ENCODE data around the gene N4BP2L2.

N4BP2L2 gene

DNA sequence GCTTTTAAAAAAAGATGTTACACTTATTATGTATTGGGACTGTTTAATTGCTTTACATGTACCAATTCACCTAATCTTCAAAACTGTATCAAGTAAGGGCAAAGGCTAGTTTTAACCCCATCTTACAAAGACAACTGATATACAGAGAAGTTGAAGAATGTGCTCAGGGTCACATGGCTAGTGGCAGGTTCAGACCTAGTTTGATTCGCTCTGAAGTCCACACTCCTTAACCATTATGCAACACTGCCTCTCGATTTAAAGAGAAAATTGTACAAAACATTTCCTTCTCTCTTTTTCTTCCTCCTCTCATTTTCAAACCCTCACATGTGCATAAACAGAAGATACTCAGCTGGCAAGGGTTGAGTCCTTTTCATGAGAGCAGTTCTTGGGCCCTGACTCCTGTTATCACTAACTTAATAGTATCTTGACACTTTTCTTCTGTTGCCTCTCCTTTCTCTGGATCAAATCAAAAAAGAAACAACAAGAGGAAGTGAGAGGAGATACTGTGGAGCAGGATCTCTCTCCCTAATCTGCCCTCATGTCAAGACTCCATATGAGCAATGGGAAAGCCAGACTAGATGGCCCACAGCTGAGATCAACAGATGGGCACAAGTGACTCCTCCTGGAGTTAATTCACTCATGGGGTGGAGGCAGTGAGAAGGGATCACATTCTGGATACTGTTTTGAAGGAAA lies 91.7 kb downstream of the N4BP2L2 start:
- Histone ChIP-seq H3K27me3 (ENCODE audit: control insufficient read depth in 2 of 2, insufficient read depth in 2 of 2, low read length in 2 of 2) (no peaks in the 10 kb centered on the region), H3K4me3 (ENCODE audit: low read length in 2 of 2) (no peak overlapping the region), H3K27ac (ENCODE audit: low read depth in 2 of 2, low read length in 2 of 2) (no peak overlapping the region), H3K4me1 (ENCODE audit: control insufficient read depth in 2 of 2, insufficient read depth in 2 of 2, low read length in 2 of 2) (no peaks in the 10 kb centered on the region), H3K36me3 (ENCODE audit: control insufficient read depth in 2 of 2, insufficient read depth in 2 of 2, low read length in 2 of 2) (no peaks in the 10 kb centered on the region), H3K9me3 (ENCODE audit: control insufficient read depth in 2 of 2, low read length in 2 of 2) (no peaks in the 10 kb centered on the region), H3K9ac (ENCODE audit: low read depth in 1 of 2, low read length in 2 of 2) (no peak overlapping the region)

DNA sequence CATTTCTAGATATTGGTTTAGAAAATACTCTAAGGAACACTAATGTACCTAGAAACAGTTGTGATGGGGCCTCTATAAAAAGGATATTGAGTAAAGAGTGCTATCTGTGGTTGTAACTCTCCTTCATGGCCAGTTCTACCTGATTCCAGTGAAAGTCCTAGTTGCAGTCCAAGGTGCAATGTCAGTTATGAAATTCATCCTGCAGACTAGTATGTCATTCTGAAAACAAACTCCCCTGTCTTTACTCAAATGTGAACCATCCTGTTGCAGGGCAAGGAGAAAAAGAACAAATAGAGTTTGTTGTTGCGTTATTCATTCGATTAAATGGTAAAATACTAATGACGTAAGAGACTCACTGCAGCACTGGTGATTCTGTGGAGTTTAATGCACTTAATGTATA lies 92.4 kb downstream of the N4BP2L2 start:
- Histone ChIP-seq H3K9me3 (ENCODE audit: control insufficient read depth in 2 of 2, low read length in 2 of 2) (no peaks in the 10 kb centered on the region), H3K36me3 (ENCODE audit: control insufficient read depth in 2 of 2, insufficient read depth in 2 of 2, low read length in 2 of 2) (no peaks in the 10 kb centered on the region), H3K4me3 (ENCODE audit: low read length in 2 of 2) (no peak overlapping the region), H3K4me1 (ENCODE audit: control insufficient read depth in 2 of 2, insufficient read depth in 2 of 2, low read length in 2 of 2) (no peaks in the 10 kb centered on the region), H3K9ac (ENCODE audit: low read depth in 1 of 2, low read length in 2 of 2) (no peak overlapping the region), H3K27me3 (ENCODE audit: control insufficient read depth in 2 of 2, insufficient read depth in 2 of 2, low read length in 2 of 2) (no peaks in the 10 kb centered on the region), H3K27ac (ENCODE audit: low read depth in 2 of 2, low read length in 2 of 2) (no peak overlapping the region)

DNA sequence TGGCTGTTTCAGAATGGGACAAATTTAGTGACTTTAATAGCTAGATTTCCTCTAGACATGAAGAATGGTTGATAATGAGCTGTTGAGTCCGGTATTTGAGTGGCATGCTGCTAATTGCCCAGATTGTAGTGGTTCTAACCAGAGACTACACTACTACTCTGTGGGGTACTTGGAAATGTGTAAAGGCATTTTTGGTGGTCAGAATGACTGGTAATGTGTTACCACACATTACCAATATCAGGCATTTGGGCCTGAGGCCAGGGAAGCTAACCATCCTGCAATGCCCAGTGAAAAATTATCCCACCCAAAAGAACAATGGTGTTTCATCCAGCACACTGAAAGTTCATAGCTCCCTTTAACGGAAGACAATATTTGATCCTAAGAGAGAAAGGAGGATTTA lies 93.1 kb downstream of the N4BP2L2 start:
- Histone ChIP-seq H3K4me3 (ENCODE audit: low read length in 2 of 2) (no peak overlapping the region), H3K27ac (ENCODE audit: low read depth in 2 of 2, low read length in 2 of 2) (no peak overlapping the region), H3K9ac (ENCODE audit: low read depth in 1 of 2, low read length in 2 of 2) (no peak overlapping the region), H3K4me1 (ENCODE audit: control insufficient read depth in 2 of 2, insufficient read depth in 2 of 2, low read length in 2 of 2) (no peaks in the 10 kb centered on the region), H3K9me3 (ENCODE audit: control insufficient read depth in 2 of 2, low read length in 2 of 2) (no peaks in the 10 kb centered on the region), H3K36me3 (ENCODE audit: control insufficient read depth in 2 of 2, insufficient read depth in 2 of 2, low read length in 2 of 2) (no peaks in the 10 kb centered on the region), H3K27me3 (ENCODE audit: control insufficient read depth in 2 of 2, insufficient read depth in 2 of 2, low read length in 2 of 2) (no peaks in the 10 kb centered on the region)

DNA sequence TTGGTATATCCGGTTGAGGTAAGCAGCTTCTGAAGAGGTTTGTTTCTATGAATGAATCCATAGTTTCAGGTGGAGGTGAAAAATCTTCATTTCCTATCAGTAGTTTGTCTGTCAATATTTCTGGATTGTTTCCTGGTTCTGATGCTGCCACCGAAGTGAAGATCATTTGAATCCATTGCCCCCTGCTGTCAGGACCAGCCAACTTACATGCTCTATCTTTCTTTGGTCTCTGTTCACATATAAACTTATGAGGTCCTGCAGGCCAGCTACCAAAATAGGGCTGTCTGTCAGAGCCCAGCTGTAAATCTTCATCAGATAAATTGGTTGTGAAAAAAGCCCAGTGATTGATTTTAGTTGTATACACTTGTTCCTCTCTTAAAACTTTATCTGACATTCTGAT lies 95.5 kb downstream of the N4BP2L2 start:
- no peak overlapping the region for H3K9ac ChIP-seq (ENCODE audit: low read depth in 1 of 2, low read length in 2 of 2)
- no peak overlapping the region for H3K4me3 ChIP-seq (ENCODE audit: low read length in 2 of 2)
- no peak overlapping the region for H3K27ac ChIP-seq (ENCODE audit: low read depth in 2 of 2, low read length in 2 of 2)
- H3K4me1 ChIP-seq (ENCODE audit: control insufficient read depth in 2 of 2, insufficient read depth in 2 of 2, low read length in 2 of 2) = no peaks in the 10 kb centered on the region
- H3K36me3 ChIP-seq (ENCODE audit: control insufficient read depth in 2 of 2, insufficient read depth in 2 of 2, low read length in 2 of 2) = no peaks in the 10 kb centered on the region
- no peaks in the 10 kb centered on the region for H3K27me3 ChIP-seq (ENCODE audit: control insufficient read depth in 2 of 2, insufficient read depth in 2 of 2, low read length in 2 of 2)
- no peaks in the 10 kb centered on the region for H3K9me3 ChIP-seq (ENCODE audit: control insufficient read depth in 2 of 2, low read length in 2 of 2)

DNA sequence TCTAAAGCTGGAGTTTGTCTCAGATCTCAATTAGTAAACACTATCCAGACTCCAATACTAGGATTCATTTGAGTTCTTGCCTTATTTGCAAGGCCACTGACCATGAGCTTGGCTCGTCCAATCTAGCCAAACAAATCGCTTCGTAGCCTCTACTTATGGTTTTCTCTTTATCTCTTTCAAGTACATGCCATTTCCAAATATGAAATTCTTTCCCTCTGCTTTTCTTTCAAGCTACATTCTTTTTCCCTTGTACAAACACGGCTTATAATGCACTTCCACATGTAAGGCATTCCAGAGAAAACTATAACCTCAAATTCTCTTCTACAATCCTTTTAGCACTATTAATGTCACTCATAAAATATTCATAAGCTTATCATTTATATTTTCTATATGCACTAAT lies 99.7 kb downstream of the N4BP2L2 start:
- Histone ChIP-seq H3K36me3 (ENCODE audit: control insufficient read depth in 2 of 2, insufficient read depth in 2 of 2, low read length in 2 of 2) (no peaks in the 10 kb centered on the region), H3K4me1 (ENCODE audit: control insufficient read depth in 2 of 2, insufficient read depth in 2 of 2, low read length in 2 of 2) (no peaks in the 10 kb centered on the region), H3K9ac (ENCODE audit: low read depth in 1 of 2, low read length in 2 of 2) (no peak overlapping the region), H3K9me3 (ENCODE audit: control insufficient read depth in 2 of 2, low read length in 2 of 2) (no peaks in the 10 kb centered on the region), H3K27ac (ENCODE audit: low read depth in 2 of 2, low read length in 2 of 2) (no peak overlapping the region), H3K4me3 (ENCODE audit: low read length in 2 of 2) (no peak overlapping the region), H3K27me3 (ENCODE audit: control insufficient read depth in 2 of 2, insufficient read depth in 2 of 2, low read length in 2 of 2) (no peaks in the 10 kb centered on the region)

DNA sequence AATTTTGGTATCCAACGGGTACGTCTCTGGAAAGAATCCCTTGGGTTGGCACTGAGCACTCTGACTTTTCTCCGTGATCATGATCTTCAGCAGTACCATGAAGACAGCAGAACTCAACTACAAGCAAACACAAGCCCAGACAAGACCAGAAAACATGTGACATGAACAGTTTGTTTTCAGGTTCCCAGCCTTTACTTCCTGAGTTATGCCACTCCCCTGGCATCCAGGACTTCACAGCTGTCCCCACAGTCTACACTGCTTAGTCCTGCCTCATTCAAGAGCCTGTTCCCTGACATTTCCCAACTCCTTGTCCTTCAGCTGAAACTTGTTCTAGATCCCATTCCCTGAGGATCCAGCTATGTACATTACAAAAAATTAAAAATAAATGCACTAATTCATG lies 105.7 kb downstream of the N4BP2L2 start:
- no peaks in the 10 kb centered on the region for H3K27me3 ChIP-seq (ENCODE audit: control insufficient read depth in 2 of 2, insufficient read depth in 2 of 2, low read length in 2 of 2)
- no peak overlapping the region for H3K9ac ChIP-seq (ENCODE audit: low read depth in 1 of 2, low read length in 2 of 2)
- H3K4me1 ChIP-seq (ENCODE audit: control insufficient read depth in 2 of 2, insufficient read depth in 2 of 2, low read length in 2 of 2) = peaks cover 0 to 4% of the 10 kb centered on the region in 2 donors
- H3K9me3 ChIP-seq (ENCODE audit: control insufficient read depth in 2 of 2, low read length in 2 of 2) = no peaks in the 10 kb centered on the region
- no peak overlapping the region for H3K4me3 ChIP-seq (ENCODE audit: low read length in 2 of 2)
- H3K36me3 ChIP-seq (ENCODE audit: control insufficient read depth in 2 of 2, insufficient read depth in 2 of 2, low read length in 2 of 2) = no peaks in the 10 kb centered on the region
- no peak overlapping the region for H3K27ac ChIP-seq (ENCODE audit: low read depth in 2 of 2, low read length in 2 of 2)

DNA sequence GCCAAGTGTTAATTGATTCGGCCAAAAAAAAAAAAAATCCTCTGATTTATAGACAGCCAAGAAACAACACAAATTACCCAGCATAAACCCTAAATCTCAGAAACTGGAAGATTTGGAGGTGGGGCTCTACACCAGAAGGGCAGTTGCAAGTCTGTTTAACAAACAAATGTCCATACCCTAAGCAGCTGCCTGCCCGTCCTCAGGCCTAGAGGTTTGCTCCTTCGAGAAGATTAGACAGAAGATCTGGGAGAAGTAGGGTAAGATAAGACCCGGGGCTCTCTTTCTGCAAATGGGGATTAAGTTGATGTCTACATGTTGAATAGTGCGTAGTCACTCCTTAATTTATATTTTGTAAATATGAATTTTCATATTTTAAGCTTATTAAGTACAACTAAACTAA lies 107.2 kb downstream of the N4BP2L2 start:
- Histone ChIP-seq H3K9me3 (ENCODE audit: control insufficient read depth in 2 of 2, low read length in 2 of 2) (no peaks in the 10 kb centered on the region), H3K36me3 (ENCODE audit: control insufficient read depth in 2 of 2, insufficient read depth in 2 of 2, low read length in 2 of 2) (no peaks in the 10 kb centered on the region), H3K9ac (ENCODE audit: low read depth in 1 of 2, low read length in 2 of 2) (no peak overlapping the region), H3K27ac (ENCODE audit: low read depth in 2 of 2, low read length in 2 of 2) (no peak overlapping the region), H3K27me3 (ENCODE audit: control insufficient read depth in 2 of 2, insufficient read depth in 2 of 2, low read length in 2 of 2) (no peaks in the 10 kb centered on the region), H3K4me1 (ENCODE audit: control insufficient read depth in 2 of 2, insufficient read depth in 2 of 2, low read length in 2 of 2) (peaks cover 6 to 9% of the 10 kb centered on the region in 2 donors), H3K4me3 (ENCODE audit: low read length in 2 of 2) (no peak overlapping the region)

DNA sequence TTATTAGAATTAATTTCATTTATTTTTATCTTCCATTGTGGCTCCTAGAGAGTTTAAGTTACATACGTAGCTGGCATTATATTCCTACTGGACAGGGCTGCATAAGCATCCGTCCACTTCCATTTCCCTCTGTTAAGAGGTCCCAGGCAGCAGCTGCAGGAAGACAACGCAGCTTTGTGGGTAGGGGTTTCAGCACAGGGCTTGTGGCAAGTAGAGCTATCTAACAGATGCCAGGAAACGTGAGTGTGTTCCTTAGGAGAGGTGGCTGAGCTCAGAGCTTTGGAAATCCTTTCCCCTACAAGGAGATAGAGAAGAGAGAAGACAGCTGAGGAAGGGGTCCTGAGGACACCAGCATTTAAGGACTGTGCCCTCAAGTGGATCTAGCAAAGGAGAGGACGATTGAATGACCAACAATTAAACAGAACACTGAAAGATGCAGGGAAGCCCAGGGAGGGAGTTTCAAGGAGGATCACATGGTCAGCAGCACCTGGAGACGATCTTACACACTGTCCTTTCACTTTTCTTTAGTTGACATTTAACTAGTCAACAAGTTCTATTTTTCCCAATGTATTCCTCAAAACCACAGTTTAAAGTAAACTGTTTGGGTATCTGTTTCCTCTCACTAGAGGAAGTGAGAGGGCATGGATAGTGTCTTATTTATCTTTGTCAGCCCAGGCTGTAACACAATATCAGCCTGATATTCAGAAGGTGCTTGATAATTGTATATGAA lies 108.4 kb downstream of the N4BP2L2 start:
- Histone ChIP-seq H3K9ac (ENCODE audit: low read depth in 1 of 2, low read length in 2 of 2) (no peak overlapping the region), H3K9me3 (ENCODE audit: control insufficient read depth in 2 of 2, low read length in 2 of 2) (no peaks in the 10 kb centered on the region), H3K4me1 (ENCODE audit: control insufficient read depth in 2 of 2, insufficient read depth in 2 of 2, low read length in 2 of 2) (peaks cover 12 to 15% of the 10 kb centered on the region in 2 donors), H3K4me3 (ENCODE audit: low read length in 2 of 2) (no peak overlapping the region), H3K27ac (ENCODE audit: low read depth in 2 of 2, low read length in 2 of 2) (no peak overlapping the region), H3K27me3 (ENCODE audit: control insufficient read depth in 2 of 2, insufficient read depth in 2 of 2, low read length in 2 of 2) (no peaks in the 10 kb centered on the region), H3K36me3 (ENCODE audit: control insufficient read depth in 2 of 2, insufficient read depth in 2 of 2, low read length in 2 of 2) (no peaks in the 10 kb centered on the region)

DNA sequence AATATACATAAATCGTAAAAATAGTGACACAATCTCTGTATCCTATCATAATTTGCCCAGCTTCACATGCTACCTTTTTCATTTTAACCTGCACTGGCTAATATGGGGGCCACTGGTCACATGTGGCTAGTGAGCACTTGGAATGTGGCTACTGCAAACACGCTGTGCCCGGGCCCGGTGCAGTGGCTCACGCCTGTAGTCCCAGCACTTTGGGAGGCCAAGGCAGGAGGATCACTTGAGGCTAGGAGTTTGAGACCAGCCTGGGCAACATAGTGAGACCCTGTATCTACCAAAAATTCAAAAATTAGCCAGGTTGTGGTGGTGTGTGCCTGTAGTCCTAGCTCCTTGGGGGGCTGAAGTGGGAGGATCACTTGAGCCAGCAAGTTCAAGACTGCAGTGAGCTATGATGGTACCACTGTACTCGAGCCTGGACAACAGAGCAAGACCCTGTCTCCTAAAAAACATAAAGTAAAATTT lies 109.1 kb downstream of the N4BP2L2 start:
- H3K9ac ChIP-seq (ENCODE audit: low read depth in 1 of 2, low read length in 2 of 2) = no peak overlapping the region
- no peak overlapping the region for H3K27ac ChIP-seq (ENCODE audit: low read depth in 2 of 2, low read length in 2 of 2)
- H3K4me3 ChIP-seq (ENCODE audit: low read length in 2 of 2) = no peak overlapping the region
- H3K27me3 ChIP-seq (ENCODE audit: control insufficient read depth in 2 of 2, insufficient read depth in 2 of 2, low read length in 2 of 2) = no peaks in the 10 kb centered on the region
- H3K36me3 ChIP-seq (ENCODE audit: control insufficient read depth in 2 of 2, insufficient read depth in 2 of 2, low read length in 2 of 2) = no peaks in the 10 kb centered on the region
- peaks cover 12 to 16% of the 10 kb centered on the region in 2 donors for H3K4me1 ChIP-seq (ENCODE audit: control insufficient read depth in 2 of 2, insufficient read depth in 2 of 2, low read length in 2 of 2)
- H3K9me3 ChIP-seq (ENCODE audit: control insufficient read depth in 2 of 2, low read length in 2 of 2) = no peaks in the 10 kb centered on the region

DNA sequence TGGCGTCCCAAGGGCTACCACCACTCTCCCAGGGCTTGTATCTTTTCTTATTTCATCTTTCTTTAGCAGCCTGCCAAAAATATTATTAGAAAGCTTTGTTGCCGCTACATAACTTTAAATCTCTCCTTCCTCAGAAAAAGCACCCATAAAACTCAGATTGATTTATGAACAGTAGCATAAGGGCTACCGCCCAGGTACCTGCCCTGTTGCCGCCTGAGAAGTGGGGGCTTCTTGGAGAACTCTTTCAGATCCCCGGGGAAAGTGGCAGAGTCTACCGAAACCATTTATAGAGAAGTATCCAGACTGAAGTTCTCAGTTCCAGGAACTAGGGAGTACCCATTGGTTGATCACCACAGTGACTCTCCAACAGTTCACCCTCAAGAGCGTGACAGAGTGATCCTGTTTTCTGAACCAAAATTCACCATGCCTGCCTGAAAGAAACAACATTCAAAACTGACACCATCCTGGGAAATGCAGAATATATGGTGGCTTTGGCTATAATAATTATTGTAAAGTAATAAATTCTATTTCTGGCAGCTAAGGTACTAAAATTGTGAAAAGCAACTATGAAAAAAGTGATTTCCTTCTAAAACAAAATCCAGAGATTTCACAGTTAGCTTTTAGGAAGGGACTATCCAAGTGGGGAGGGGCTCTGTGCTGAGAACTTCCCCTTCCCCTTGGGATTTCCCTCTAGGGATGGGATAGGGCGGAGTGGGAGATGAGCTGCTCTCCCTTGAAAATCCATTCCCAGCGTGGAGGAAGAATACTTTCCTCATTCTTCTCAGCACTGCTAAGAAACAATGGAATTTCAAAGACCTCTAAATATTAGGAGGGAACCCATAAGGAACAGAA lies 109.8 kb downstream of the N4BP2L2 start:
- H3K4me1 ChIP-seq (ENCODE audit: control insufficient read depth in 2 of 2, insufficient read depth in 2 of 2, low read length in 2 of 2) = peaks cover 12 to 16% of the 10 kb centered on the region in 2 donors
- H3K9me3 ChIP-seq (ENCODE audit: control insufficient read depth in 2 of 2, low read length in 2 of 2) = no peaks in the 10 kb centered on the region
- no peaks in the 10 kb centered on the region for H3K27me3 ChIP-seq (ENCODE audit: control insufficient read depth in 2 of 2, insufficient read depth in 2 of 2, low read length in 2 of 2)
- H3K4me3 ChIP-seq (ENCODE audit: low read length in 2 of 2) = peak overlapping the region; percentile 77 to 79
- H3K27ac ChIP-seq (ENCODE audit: low read depth in 2 of 2, low read length in 2 of 2) = peak overlapping the region; percentile 83 to 87
- H3K9ac ChIP-seq (ENCODE audit: low read depth in 1 of 2, low read length in 2 of 2) = peak overlapping the region; percentile 82 to 85
- no peaks in the 10 kb centered on the region for H3K36me3 ChIP-seq (ENCODE audit: control insufficient read depth in 2 of 2, insufficient read depth in 2 of 2, low read length in 2 of 2)

All from mucosa of rectum (tissue), 2 donors.